ENCODE results near the gene ELN.
A peak's percentile ranks its signal among the peaks of the same experiment; 100 is the strongest.

ELN gene

GRCh38 chr7:73991522-73992100 lies 36.4 kb upstream of the ELN start:
- no peak for TF ChIP-seq REST (IDR thresholded peaks at IDR 0.05; ENCODE audit: low read depth)
- TF ChIP-seq NFIC (IDR thresholded peaks at IDR 0.05) = no peak
- TF ChIP-seq CEBPB (IDR thresholded peaks at IDR 0.05) = no peak
- no peak for TF ChIP-seq CREB1 (IDR thresholded peaks at IDR 0.05; ENCODE audit: low read depth)

GRCh38 chr7:73992101-73992562 lies 35.8 kb upstream of the ELN start:
- TF ChIP-seq CEBPB (IDR thresholded peaks at IDR 0.05) (peak; percentile 69), REST (IDR thresholded peaks at IDR 0.05; ENCODE audit: low read depth) (no peak)

GRCh38 chr7:73994023-73994422 lies 34.0 kb upstream of the ELN start:
- TF ChIP-seq CEBPB (IDR thresholded peaks at IDR 0.05) (no peak), MAX (IDR thresholded peaks at IDR 0.05) (no peak), REST (IDR thresholded peaks at IDR 0.05; ENCODE audit: low read depth) (no peak), RAD21 (IDR thresholded peaks at IDR 0.05; ENCODE audit: low read depth) (no peak), EP300 (IDR thresholded peaks at IDR 0.05; ENCODE audit: borderline replicate concordance) (no peak), EGR1 (IDR thresholded peaks at IDR 0.05) (no peak), TCF12 (IDR thresholded peaks at IDR 0.05; ENCODE audit: low read depth) (no peak), TAF1 (IDR thresholded peaks at IDR 0.05; ENCODE audit: low read depth) (no peak), YY1 (IDR thresholded peaks at IDR 0.05; ENCODE audit: low read depth) (no peak), FOXM1 (IDR thresholded peaks at IDR 0.05; ENCODE audit: borderline replicate concordance, low read depth) (no peak), USF1 (IDR thresholded peaks at IDR 0.05) (no peak), TEAD4 (IDR thresholded peaks at IDR 0.05) (no peak)

- TF ChIP-seq YY1 (IDR thresholded peaks at IDR 0.05; ENCODE audit: low read depth) (no peak), MAX (IDR thresholded peaks at IDR 0.05) (no peak), REST (IDR thresholded peaks at IDR 0.05; ENCODE audit: low read depth) (no peak), USF1 (IDR thresholded peaks at IDR 0.05) (no peak), EP300 (IDR thresholded peaks at IDR 0.05; ENCODE audit: borderline replicate concordance) (no peak), TCF12 (IDR thresholded peaks at IDR 0.05; ENCODE audit: low read depth) (no peak), RAD21 (IDR thresholded peaks at IDR 0.05; ENCODE audit: low read depth) (no peak), TAF1 (IDR thresholded peaks at IDR 0.05; ENCODE audit: low read depth) (no peak), TEAD4 (IDR thresholded peaks at IDR 0.05) (no peak), NFIC (IDR thresholded peaks at IDR 0.05) (no peak), CREB1 (IDR thresholded peaks at IDR 0.05; ENCODE audit: low read depth) (no peak), FOXM1 (IDR thresholded peaks at IDR 0.05; ENCODE audit: borderline replicate concordance, low read depth) (no peak), ZBTB7A (IDR thresholded peaks at IDR 0.05; ENCODE audit: low read depth) (no peak), EGR1 (IDR thresholded peaks at IDR 0.05) (no peak), CEBPB (IDR thresholded peaks at IDR 0.05) (no peak)
Observed at GRCh38 chr7:73994761-73995160, 33.2 kb upstream of the ELN start.
